GM12865 (cell line): ENCODE data around the gene TANGO6.
"Not testable (repeated sequence)": the region's sequence is repeated elsewhere in the genome, so short reads cannot be mapped to it uniquely, and the experiment has no call there.

Source experiments
- DNase-seq: peaks from one replicate; pipeline ENCODE4 v3.0.0; 2010; ENCODE audit warnings: low read depth
- H3K4me3 ChIP-seq: 2 replicates; pipeline ENCODE4 v1.5.1; 2011; ENCODE audit warnings: mild to moderate bottlenecking, low read depth, low read length, control low read depth
- CTCF ChIP-seq: IDR thresholded peaks from 2 replicates; pipeline ENCODE4 v1.5.1; 2011; ENCODE audit warnings: low read length, control low read depth, low read depth, inconsistent platforms; ENCODE audit not compliant: insufficient read depth; ENCODE audit errors: missing control alignments

TANGO6 gene

GRCh38 chr16:68823401-68824135 lies 19.8 kb upstream of the TANGO6 start:
- no peak for TF ChIP-seq CTCF
- H3K4me3 ChIP-seq: no peak overlapping the region
- no peak for DNase-seq

DNA sequence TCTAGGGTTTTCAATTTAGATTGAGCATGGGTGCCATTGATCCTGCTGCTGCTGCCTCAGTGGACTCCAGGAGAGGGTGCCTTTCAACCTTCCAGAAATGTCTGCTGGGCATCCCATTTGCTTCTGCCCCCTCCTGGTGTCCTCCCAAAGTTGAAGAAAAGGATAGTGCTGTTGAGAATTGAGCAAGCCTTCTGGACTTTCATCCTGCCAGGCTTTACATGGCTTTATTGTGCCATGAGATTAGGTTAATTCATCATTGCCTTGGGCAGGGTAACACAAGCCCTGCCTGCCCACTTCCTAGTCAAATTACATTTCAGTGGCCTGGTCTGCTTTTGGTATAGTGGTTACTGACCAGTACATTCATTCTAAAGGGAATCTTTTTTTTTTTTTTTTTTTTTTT lies 17.9 kb upstream of the TANGO6 start:
- DNase-seq: no peak
- H3K4me3 ChIP-seq: no peak overlapping the region
- TF ChIP-seq CTCF: no peak

DNA sequence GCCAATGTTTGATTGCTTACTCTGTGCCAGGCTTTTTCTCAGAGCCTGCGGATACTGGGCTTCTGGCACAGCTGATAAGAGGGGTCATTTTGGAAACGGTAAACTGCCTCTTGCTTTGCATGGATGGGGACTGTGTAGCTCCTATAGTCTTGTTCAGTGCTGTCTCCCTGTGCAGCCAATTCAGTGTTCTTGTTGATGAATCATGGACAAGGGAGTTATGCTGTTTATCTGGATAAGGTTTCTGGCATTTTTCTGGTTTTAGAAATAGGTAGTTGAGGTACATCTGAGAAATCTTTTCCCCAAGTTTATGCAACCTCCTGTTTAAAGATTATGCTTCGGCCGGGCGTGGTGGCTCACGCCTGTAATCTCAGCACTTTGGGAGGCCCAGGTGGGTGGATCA lies 16.7 kb upstream of the TANGO6 start:
- DNase-seq: no peak
- TF ChIP-seq CTCF: no peak
- H3K4me3 ChIP-seq: no peak overlapping the region

- TF ChIP-seq CTCF: no peak
- no peak for DNase-seq
- H3K4me3 ChIP-seq: no peak overlapping the region
These were observed 10.1 kb upstream of the TANGO6 start for GRCh38 chr16:68833251-68833650.

DNA sequence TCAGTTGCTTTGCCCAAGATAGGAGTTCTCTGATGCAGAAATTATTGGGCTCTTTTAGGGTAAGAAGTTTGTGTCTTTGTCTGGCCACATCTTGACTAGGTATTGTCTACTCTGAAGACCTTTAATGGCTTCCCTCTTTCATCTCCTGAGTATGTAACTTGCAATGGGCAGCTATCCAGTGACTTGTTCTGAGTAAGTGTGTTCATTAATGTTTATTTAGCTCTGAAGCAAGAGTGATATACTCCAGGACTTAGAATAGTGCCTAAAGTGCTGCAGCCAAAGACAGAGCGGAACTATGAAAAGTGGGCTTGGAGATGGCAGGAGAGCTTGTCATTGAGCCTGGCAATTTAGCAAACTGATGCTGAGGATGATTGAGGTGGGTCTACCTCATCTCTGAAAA lies 8.8 kb upstream of the TANGO6 start:
- TF ChIP-seq CTCF: no peak
- no peak overlapping the region for H3K4me3 ChIP-seq

DNA sequence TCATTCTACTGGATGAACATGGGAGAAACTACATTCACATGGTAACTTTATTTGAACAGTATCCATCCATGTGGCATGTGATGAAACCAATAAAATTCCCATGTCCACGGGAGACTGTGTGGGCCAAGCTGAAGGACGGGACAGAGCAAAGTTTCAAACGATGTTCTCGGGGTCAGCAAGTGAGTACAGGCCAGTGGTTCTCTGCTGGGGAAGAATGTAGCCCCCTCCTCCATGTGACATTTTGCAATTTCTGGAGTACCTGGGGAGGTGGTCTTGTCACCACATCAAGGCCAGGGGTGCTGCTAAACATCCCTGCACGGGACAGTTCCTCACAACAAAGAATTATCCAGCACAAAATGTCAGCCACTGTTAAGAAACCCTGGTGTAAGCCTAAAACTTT lies 7.4 kb upstream of the TANGO6 start:
- no peak for TF ChIP-seq CTCF
- H3K4me3 ChIP-seq: no peak overlapping the region
- DNase-seq: no peak

More for the DNA sequence above, 8.8 kb upstream of the TANGO6 start:
- DNase-seq: no peak

GRCh38 chr16:68839831-68840230 lies 3.5 kb upstream of the TANGO6 start:
- no peak overlapping the region for H3K4me3 ChIP-seq
- no peak for TF ChIP-seq CTCF
- no peak for DNase-seq

- H3K4me3 ChIP-seq: peak overlapping the region; percentile 65
- DNase-seq: not testable (repeated sequence)
These were observed 308 bp upstream of the TANGO6 start for GRCh38 chr16:68842964-68843481.
